Left lung (tissue), 10 donors: ENCODE measurements around the gene TSR3. TPM values are rescaled to one million over a fixed set of nuclear protein-coding genes. Genes with fewer than 3 reads are reported as not detected.

ENCODE experiments used
- ATAC-seq: fragments of 200-7000 bp; cut with Tn5 transposase; one replicate; pipeline ENCODE4 v1.9.1; 2020; ENCODE audit warnings: moderate library complexity
- DNase-seq, 4 donors: peaks; one replicate each; pipeline ENCODE4 v3.0.0-alpha.2; 2013 to 2020
- H3K27ac ChIP-seq, 2 donors: fragments of 200-600 bp; sonication (generic) in 1 of 2; one replicate each; pipeline versions ENCODE4 v1.5.0 to v1.8.0; 2020 to 2021
- H3K27me3 ChIP-seq, 2 donors: fragments of 200-600 bp; sonication (generic) in 1 of 2; one replicate each; pipeline versions ENCODE4 v1.5.0 to v1.8.0; 2020 to 2021
- H3K36me3 ChIP-seq, 2 donors: fragments of 200-600 bp; sonication (generic) in 1 of 2; one replicate each; pipeline versions ENCODE4 v1.5.0 to v1.8.0; 2020 to 2021
- H3K4me1 ChIP-seq, 2 donors: fragments of 200-600 bp; one replicate each; pipeline ENCODE4 v1.8.0; 2021
- H3K4me3 ChIP-seq, 2 donors: fragments of 200-600 bp; sonication (generic) in 1 of 2; one replicate each; pipeline versions ENCODE4 v1.5.0 to v1.8.0; 2020 to 2021; ENCODE audit warnings: mild to moderate bottlenecking in 1 of 2
- H3K9me3 ChIP-seq, 2 donors: fragments of 200-600 bp; sonication (generic) in 1 of 2; one replicate each; pipeline versions ENCODE4 v1.5.0 to v1.8.0; 2020 to 2021
- CTCF ChIP-seq, 2 donors: fragments of 200-600 bp; sonication (generic) in 1 of 2; IDR thresholded peaks; one replicate each; pipeline versions ENCODE4 v1.5.0 to v1.8.0; 2021; ENCODE audit warnings: antibody characterized with exemption in 2 of 2
- intact Hi-C, 2 donors: fragments of 100-400 bp; cut with DNase I; formaldehyde crosslinking; loops; one replicate each; pipeline versions ENCODE4 v1.11.2 to v1.14.2; 2022
- polyA plus RNA-seq, 6 donors: library from polyadenylated mRNA; unstranded; fragments of 120-200 nt; gene quantifications; one replicate each; pipeline ENCODE4 v1.2.1, GENCODE V29; 2013; ENCODE audit not compliant: insufficient read length in 6 of 6
- total RNA-seq, 2 donors: library from RNA; stranded (reverse); fragmentation: NEBNext Ultra II Directional; extraction: Animal tissue kit (Norgen Biotek cat#: 25700); gene quantifications; one replicate each; pipeline ENCODE4 v1.2.1, GENCODE V29; 2021
- donor health status: DM: no; HTN: yes; CAD: no.
- donor health status: DM: no; HTN: no; CAD: no.

Gene TSR3
- total and polyA plus RNA-seq, 8 donors = 33.6 to 57.0 (median 45.9) TPM

- Histone ChIP-seq H3K4me3 (no peak overlapping the region), H3K9me3 (no peaks in the 10 kb centered on the region), H3K4me1 (peaks cover 9 to 25% of the 10 kb centered on the region in 2 donors), H3K27me3 (peaks cover 19 to 43% of the 10 kb centered on the region in 2 donors), H3K27ac (no peak overlapping the region), H3K36me3 (no peaks in the 10 kb centered on the region)
- ATAC-seq (no peak), DNase-seq (peak in 1 of 4 donors; percentile 37)
- TF ChIP-seq CTCF (IDR thresholded peaks at IDR 0.05) = peak; percentile 12 to 30
- intact Hi-C loops = no loop called here
Observed at GRCh38 chr16:1338119-1338730, 13.5 kb downstream of the TSR3 start.

- intact Hi-C loops = no loop called here
- DNase-seq = no peak
- no peak overlapping the region for H3K27ac ChIP-seq
- H3K9me3 ChIP-seq = no peaks in the 10 kb centered on the region
- peaks cover 27 to 50% of the 10 kb centered on the region in 2 donors for H3K27me3 ChIP-seq
- no peak for TF ChIP-seq CTCF (IDR thresholded peaks at IDR 0.05)
- H3K4me1 ChIP-seq = peaks cover 5 to 27% of the 10 kb centered on the region in 2 donors
- H3K36me3 ChIP-seq = no peaks in the 10 kb centered on the region
- no peak overlapping the region for H3K4me3 ChIP-seq
- no peak for ATAC-seq
Observed at GRCh38 chr16:1337486-1337885, 14.2 kb downstream of the TSR3 start.

- ATAC-seq = no peak
Observed at GRCh38 chr16:1336619-1337018, 15.1 kb downstream of the TSR3 start.

GRCh38 chr16:1335996-1336395, 15.7 kb downstream of the TSR3 start:
- Histone ChIP-seq H3K27ac (no peak overlapping the region), H3K9me3 (no peaks in the 10 kb centered on the region), H3K4me1 (peaks cover 5 to 36% of the 10 kb centered on the region in 2 donors), H3K4me3 (no peak overlapping the region), H3K36me3 (no peaks in the 10 kb centered on the region), H3K27me3 (peaks cover 34 to 65% of the 10 kb centered on the region in 2 donors)
- intact Hi-C loops = no loop called here
- no peak for ATAC-seq
- no peak for DNase-seq
- TF ChIP-seq CTCF (IDR thresholded peaks at IDR 0.05) = no peak

More at GRCh38 chr16:1336619-1337018, 15.1 kb downstream of the TSR3 start:
- Histone ChIP-seq H3K4me3 (no peak overlapping the region), H3K4me1 (peaks cover 5 to 30% of the 10 kb centered on the region in 2 donors), H3K9me3 (no peaks in the 10 kb centered on the region), H3K36me3 (no peaks in the 10 kb centered on the region), H3K27me3 (peaks cover 34 to 59% of the 10 kb centered on the region in 2 donors), H3K27ac (no peak overlapping the region)
- no peak for DNase-seq
- intact Hi-C loops = no loop called here
- TF ChIP-seq CTCF (IDR thresholded peaks at IDR 0.05) = no peak

- H3K36me3 ChIP-seq = no peaks in the 10 kb centered on the region
- DNase-seq = no peak
- no peak for ATAC-seq
- peaks cover 5 to 37% of the 10 kb centered on the region in 2 donors for H3K4me1 ChIP-seq
- H3K27me3 ChIP-seq = peaks cover 34 to 71% of the 10 kb centered on the region in 2 donors
- no peak overlapping the region for H3K27ac ChIP-seq
- intact Hi-C loops = no loop called here
- H3K4me3 ChIP-seq = no peak overlapping the region
- H3K9me3 ChIP-seq = peaks cover 0 to 5% of the 10 kb centered on the region in 2 donors
- no peak for TF ChIP-seq CTCF (IDR thresholded peaks at IDR 0.05)
Observed at GRCh38 chr16:1335211-1335971, 16.3 kb downstream of the TSR3 start.
